ENCODE data around the gene HNMT. TPM values are rescaled to one million over a fixed set of nuclear protein-coding genes. Genes with fewer than 3 reads are reported as not detected.

The HNMT gene
- total and polyA plus RNA-seq, 2 of the 13 experiments (the other 11 are each of a cell fraction or from before 2014, with no cell fraction given) = 279 to 309 TPM

DNA sequence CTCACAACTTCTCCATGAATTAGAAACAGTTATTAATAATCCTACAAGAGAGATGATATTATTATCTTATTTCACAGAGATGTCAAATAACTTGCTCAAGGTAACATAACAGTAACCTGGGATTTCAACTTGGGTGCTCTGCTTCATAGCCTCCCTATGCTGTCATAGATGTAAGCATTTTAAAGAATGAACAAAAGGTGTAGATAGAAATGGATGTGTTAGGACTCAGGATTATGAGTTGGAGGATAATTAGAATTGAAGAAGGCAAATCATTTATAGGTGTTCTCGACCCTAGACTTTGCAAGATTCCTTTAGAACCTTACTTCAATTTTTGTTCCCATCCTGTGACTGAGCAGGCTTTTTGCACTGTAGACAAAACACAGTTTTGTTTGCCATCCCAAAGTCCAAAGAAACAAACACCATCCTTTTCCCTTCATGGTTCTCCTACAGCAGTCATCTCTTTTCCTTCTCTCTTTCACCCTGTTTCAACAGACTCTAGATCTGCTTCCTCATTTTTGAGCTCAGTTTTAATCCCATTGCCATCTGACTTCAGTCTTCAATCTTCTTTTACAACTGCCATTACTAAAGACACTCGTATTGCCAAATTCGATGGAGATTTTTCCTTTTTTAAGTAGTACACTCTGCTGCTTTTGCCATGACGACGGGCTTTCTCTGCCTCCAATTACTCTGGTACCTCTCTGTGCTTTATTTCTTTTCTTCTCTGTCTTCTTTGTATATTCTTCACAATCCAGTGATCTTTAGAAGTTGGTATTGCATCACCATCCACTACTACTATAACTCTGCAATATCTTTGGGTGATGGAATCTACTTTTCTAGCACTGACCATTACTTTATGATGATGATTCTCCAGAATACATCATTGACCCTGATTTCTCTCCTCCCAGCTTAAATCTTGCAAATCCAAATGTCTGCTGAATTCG lies 4.5 kb downstream of the HNMT start (continued):
- TF ChIP-seq, protein P1, sequence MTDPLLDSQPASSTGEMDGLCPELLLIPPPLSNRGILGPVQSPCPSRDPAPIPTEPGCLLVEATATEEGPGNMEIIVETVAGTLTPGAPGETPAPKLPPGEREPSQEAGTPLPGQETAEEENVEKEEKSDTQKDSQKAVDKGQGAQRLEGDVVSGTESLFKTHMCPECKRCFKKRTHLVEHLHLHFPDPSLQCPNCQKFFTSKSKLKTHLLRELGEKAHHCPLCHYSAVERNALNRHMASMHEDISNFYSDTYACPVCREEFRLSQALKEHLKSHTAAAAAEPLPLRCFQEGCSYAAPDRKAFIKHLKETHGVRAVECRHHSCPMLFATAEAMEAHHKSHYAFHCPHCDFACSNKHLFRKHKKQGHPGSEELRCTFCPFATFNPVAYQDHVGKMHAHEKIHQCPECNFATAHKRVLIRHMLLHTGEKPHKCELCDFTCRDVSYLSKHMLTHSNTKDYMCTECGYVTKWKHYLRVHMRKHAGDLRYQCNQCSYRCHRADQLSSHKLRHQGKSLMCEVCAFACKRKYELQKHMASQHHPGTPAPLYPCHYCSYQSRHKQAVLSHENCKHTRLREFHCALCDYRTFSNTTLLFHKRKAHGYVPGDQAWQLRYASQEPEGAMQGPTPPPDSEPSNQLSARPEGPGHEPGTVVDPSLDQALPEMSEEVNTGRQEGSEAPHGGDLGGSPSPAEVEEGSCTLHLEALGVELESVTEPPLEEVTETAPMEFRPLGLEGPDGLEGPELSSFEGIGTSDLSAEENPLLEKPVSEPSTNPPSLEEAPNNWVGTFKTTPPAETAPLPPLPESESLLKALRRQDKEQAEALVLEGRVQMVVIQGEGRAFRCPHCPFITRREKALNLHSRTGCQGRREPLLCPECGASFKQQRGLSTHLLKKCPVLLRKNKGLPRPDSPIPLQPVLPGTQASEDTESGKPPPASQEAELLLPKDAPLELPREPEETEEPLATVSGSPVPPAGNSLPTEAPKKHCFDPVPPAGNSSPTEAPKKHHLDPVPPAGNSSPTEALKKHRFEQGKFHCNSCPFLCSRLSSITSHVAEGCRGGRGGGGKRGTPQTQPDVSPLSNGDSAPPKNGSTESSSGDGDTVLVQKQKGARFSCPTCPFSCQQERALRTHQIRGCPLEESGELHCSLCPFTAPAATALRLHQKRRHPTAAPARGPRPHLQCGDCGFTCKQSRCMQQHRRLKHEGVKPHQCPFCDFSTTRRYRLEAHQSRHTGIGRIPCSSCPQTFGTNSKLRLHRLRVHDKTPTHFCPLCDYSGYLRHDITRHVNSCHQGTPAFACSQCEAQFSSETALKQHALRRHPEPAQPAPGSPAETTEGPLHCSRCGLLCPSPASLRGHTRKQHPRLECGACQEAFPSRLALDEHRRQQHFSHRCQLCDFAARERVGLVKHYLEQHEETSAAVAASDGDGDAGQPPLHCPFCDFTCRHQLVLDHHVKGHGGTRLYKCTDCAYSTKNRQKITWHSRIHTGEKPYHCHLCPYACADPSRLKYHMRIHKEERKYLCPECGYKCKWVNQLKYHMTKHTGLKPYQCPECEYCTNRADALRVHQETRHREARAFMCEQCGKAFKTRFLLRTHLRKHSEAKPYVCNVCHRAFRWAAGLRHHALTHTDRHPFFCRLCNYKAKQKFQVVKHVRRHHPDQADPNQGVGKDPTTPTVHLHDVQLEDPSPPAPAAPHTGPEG (CRISPR knock-in tag; IDR thresholded peaks at IDR 0.05) = no peak
- TF ChIP-seq ZNF431 (CRISPR knock-in tag; IDR thresholded peaks at IDR 0.05; ENCODE audit: borderline replicate concordance, low read depth) (peak; percentile 38; the same call in 1 of the 2 replicates), MAZ (IDR thresholded peaks at IDR 0.05; ENCODE audit: borderline replicate concordance, low read depth, low read length) (no peak), MAZ (CRISPR knock-in tag; IDR thresholded peaks at IDR 0.05; ENCODE audit: low read depth) (no peak), JARID2 (CRISPR knock-in tag; IDR thresholded peaks at IDR 0.05; ENCODE audit: insufficient replicate concordance) (no peak), ZNF776 (CRISPR knock-in tag; IDR thresholded peaks at IDR 0.05) (no peak), EEA1 (CRISPR knock-in tag; IDR thresholded peaks at IDR 0.05; ENCODE audit: borderline replicate concordance) (no peak), PAF1 (CRISPR knock-in tag; IDR thresholded peaks at IDR 0.05) (0 out of 2 replicates have a peak, but pooled peaks have one; percentile 37), KDM1A (CRISPR knock-in tag; IDR thresholded peaks at IDR 0.05) (0 out of 2 replicates have a peak, but pooled peaks have one; percentile 27), RFX5 (IDR thresholded peaks at IDR 0.05; ENCODE audit: low read depth, low read length) (no peak), SIN3A (IDR thresholded peaks at IDR 0.05; ENCODE audit: borderline replicate concordance, low read depth, low read length) (0 out of 2 replicates have a peak, but pooled peaks have one; percentile 54), ZSCAN12 (CRISPR knock-in tag; IDR thresholded peaks at IDR 0.05) (no peak), ASH2L (IDR thresholded peaks at IDR 0.05; ENCODE audit: insufficient read length, low read depth, low read length) (peak; percentile 78), RAD51 (IDR thresholded peaks at IDR 0.05; ENCODE audit: borderline replicate concordance) (no peak), ZNF317 (CRISPR knock-in tag; IDR thresholded peaks at IDR 0.05) (peak; percentile 61; the same call in 1 of the 2 replicates)
- TF ChIP-seq, protein P2, sequence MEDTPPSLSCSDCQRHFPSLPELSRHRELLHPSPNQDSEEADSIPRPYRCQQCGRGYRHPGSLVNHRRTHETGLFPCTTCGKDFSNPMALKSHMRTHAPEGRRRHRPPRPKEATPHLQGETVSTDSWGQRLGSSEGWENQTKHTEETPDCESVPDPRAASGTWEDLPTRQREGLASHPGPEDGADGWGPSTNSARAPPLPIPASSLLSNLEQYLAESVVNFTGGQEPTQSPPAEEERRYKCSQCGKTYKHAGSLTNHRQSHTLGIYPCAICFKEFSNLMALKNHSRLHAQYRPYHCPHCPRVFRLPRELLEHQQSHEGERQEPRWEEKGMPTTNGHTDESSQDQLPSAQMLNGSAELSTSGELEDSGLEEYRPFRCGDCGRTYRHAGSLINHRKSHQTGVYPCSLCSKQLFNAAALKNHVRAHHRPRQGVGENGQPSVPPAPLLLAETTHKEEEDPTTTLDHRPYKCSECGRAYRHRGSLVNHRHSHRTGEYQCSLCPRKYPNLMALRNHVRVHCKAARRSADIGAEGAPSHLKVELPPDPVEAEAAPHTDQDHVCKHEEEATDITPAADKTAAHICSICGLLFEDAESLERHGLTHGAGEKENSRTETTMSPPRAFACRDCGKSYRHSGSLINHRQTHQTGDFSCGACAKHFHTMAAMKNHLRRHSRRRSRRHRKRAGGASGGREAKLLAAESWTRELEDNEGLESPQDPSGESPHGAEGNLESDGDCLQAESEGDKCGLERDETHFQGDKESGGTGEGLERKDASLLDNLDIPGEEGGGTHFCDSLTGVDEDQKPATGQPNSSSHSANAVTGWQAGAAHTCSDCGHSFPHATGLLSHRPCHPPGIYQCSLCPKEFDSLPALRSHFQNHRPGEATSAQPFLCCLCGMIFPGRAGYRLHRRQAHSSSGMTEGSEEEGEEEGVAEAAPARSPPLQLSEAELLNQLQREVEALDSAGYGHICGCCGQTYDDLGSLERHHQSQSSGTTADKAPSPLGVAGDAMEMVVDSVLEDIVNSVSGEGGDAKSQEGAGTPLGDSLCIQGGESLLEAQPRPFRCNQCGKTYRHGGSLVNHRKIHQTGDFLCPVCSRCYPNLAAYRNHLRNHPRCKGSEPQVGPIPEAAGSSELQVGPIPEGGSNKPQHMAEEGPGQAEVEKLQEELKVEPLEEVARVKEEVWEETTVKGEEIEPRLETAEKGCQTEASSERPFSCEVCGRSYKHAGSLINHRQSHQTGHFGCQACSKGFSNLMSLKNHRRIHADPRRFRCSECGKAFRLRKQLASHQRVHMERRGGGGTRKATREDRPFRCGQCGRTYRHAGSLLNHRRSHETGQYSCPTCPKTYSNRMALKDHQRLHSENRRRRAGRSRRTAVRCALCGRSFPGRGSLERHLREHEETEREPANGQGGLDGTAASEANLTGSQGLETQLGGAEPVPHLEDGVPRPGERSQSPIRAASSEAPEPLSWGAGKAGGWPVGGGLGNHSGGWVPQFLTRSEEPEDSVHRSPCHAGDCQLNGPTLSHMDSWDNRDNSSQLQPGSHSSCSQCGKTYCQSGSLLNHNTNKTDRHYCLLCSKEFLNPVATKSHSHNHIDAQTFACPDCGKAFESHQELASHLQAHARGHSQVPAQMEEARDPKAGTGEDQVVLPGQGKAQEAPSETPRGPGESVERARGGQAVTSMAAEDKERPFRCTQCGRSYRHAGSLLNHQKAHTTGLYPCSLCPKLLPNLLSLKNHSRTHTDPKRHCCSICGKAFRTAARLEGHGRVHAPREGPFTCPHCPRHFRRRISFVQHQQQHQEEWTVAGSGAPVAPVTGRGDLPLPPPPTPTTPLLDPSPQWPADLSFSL (CRISPR knock-in tag; IDR thresholded peaks at IDR 0.05) = no peak

Data from HepG2 (cell line).